NCI-H2107 (cell line): ENCODE results near the gene TNS3.

ENCODE experiments used
- DNase-seq: peaks from one replicate; lab custom pipeline; 2025; lab: John Stamatoyannopoulos, UW

TNS3 gene

DNA sequence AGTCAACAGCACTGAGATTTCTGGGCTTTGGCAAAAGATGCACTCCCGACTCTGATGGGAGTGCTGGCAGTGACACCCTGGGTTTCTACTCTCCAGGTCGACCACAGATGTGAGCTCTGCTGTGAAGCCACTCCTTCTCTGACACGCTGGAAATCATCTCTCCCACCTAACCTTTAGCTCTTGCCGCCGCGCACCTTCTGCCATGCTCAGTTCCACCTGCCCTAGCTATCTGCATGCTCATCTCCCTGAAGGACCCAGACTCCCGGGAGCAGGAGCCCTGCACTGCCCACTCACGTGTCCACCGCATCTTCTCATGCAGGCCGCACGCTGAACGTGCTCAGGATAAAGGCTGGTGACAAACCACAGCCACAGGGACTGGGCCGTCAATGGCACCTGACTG is 174.8 kb downstream of the TNS3 start:
- DNase-seq, result no peak

GRCh38 chr7:47406801-47407129 is 175.1 kb downstream of the TNS3 start:
- no peak for DNase-seq

- no peak for DNase-seq
Observed at GRCh38 chr7:47405921-47406800, 175.8 kb downstream of the TNS3 start.

DNA sequence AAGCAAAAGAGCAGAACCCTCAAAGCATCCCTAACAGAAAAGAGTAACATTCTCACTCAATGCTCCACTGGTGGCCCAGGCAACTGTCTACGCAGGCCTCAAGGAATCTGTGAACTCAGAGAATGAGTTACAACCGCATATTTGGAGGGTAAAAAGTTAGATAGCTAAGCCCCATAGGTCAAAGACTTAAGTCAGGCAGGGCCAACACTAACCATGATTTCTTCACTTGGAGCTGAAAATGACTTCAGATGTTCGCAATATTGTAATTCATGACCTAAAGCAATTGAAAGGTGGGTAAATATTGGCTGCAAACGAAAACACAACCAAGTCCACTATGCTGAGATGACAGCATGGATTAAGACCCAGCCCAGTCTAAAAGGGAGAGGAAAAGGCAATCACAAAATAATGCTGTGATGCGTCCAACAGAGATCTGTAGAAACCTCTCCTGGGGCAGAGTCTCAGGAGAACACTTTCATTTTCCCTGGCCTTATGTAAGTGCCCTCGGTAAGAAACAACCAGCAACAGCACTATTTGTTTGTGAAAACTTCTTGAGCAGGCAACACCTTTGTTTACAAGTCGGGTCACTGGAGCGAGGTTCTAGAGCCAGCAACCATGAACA is 176.5 kb downstream of the TNS3 start:
- no peak for DNase-seq

- no peak for DNase-seq
Observed at GRCh38 chr7:47404010-47404409, 177.9 kb downstream of the TNS3 start.

DNA sequence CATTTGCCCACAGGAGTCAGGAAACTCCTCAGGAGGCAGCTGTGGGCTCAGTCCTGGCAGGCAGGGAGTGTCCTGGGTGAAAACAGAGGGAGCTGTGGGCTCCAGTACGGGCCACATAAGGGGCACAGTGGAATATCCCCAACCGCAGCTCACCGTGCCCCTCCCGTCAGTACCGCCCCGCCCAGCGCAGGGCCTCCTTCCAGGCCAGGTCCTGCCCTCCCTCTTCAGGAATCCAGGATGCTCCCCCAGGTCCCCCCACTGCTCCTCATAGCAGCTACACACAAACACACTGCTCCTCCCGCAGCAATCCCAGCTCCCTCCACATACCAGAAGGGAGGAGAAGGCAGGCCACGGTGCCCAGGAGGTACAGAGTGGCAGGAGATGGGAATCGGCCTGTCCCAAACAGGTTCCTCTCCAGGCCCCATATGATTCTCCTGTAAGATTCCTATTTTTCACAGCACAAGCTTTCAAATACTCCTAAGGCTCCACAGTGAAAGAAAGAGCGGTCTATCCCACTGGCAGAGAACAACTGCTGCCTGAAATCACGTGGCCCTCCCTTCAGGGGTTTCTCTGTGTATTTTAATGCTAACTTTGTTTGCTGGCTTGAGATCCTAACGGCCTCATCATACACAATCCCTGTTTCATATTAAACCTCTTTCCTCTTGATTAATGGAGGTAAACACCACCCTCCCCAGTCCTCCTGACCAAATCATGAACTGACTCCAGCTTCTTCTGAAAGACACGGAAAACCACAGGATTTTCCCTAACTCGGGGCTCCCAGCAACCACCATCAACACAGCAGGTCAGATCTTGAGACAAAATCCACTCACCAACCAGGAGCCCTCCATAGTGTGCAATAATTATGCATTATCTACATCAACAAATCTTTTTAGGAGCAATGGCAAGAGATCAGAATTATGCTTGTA is 178.7 kb downstream of the TNS3 start:
- no peak for DNase-seq

DNA sequence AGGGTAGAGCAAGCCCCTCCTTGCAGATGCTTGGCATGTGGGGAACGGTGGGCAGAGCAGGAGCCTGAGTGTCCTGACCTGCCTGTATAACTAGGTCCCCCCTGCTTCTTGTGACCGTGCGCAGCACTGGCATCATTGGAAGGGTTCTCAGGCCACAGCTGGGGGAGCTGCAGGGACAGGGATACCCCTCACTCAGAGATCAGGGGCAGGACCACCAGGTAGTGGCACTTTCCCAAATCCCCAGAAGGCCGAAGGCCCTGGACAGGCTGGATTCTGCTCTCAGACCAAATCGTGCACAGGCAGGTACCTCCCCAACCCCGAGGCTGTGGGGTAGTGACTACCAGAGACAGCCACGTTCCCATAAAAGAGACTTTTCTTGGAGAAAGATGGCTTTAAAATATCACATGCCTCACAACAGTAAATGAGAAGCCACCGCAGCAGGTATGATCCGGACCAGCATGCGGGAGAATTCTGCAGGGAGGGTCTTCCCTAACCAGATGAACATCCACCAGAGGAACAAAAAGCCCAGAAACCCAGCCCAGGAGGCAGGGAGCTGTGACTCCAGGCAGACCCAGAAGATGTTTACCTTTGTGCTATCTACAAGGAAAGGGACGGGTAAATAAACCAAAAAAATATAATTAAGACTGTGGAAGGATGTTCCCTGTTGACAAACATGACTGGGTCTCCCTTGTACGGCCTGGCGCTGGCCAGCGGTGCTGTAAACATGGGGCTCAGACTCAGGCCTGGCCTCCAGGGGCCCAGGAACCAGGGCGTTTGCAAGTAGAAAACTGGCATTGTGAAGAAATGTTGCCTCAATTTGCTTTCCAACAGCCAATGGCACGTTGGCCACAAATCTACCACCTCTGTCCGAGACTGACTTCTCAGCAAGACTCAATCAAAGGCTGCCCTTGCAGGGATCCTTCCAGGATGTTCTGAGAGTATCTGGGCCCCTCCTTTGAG is 180.0 kb downstream of the TNS3 start:
- DNase-seq, result no peak

- no peak for DNase-seq
Observed at GRCh38 chr7:47400741-47401206, 181.1 kb downstream of the TNS3 start.

GRCh38 chr7:47400001-47400400 is 181.9 kb downstream of the TNS3 start:
- no peak for DNase-seq

GRCh38 chr7:47394751-47395252 is 187.1 kb downstream of the TNS3 start:
- no peak for DNase-seq

DNA sequence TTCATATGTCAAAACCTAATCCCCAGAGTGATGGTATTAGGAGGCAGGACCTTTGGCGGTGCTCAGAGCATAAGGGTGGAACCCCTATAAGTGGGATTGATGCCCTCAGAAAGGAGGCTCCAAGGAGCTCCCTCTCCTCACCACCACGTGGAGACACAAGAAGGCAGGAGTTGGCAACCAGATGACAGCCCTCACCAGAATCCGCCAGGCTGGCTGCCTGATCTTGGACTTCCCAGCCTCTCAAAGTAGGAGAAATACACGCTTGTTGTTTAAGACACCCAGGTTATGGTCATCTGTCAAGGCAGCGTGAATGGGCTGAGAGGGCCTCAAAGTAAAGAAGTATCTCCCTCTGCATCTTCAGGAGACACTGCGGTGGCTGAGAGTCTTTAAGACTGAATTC is 187.7 kb downstream of the TNS3 start:
- no peak for DNase-seq

GRCh38 chr7:47393406-47393805 is 188.5 kb downstream of the TNS3 start:
- no peak for DNase-seq

DNA sequence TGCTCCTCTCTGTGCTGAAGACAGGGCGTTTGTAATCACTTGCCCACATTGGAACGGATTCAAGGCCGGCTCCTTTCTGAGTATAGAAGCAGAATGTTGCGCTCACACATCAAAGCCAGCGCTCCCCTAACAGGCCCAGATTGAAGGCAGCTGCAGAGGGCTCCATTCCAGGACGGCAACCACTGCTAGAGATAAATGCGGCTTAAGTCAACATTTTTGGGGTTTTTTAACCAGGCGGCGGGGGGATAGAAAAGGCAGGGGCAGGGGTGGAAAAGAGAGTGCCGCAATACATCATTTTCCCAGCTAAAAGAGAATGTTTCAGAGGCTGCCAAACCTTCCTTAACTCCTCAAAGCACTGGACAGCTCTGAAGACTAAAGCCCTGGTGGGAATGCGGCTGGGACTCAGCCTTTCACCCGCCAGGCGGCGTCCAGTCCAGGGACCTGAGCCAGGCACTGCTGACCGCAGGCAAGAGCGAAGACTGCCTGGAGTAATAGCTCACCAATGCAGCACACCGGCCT is 189.6 kb downstream of the TNS3 start:
- no peak for DNase-seq

GRCh38 chr7:47391726-47392125 is 190.2 kb downstream of the TNS3 start:
- DNase-seq, result no peak

DNA sequence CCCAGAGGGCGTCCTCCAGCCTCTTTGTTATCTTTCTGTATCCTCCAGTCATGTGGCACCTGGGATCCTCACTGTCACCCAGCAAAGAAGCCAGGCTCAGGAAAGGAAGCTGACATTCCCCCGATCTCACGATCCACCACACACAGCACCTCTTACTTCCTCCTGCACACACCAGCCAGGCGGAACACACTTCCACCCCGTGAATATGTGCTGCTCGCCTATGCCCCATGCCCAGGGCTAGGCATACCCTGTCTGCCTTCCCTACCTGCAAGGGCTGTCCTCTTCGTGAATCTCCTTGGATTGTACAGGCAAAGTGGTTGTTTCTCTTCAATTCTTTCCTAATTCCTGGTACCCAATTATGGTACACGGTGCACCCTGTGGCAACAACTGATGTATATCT is 191.0 kb downstream of the TNS3 start:
- DNase-seq, result no peak

- no peak for DNase-seq
Observed at GRCh38 chr7:47389923-47390630, 191.8 kb downstream of the TNS3 start.

GRCh38 chr7:47389171-47389922 is 192.6 kb downstream of the TNS3 start:
- DNase-seq, result no peak

DNA sequence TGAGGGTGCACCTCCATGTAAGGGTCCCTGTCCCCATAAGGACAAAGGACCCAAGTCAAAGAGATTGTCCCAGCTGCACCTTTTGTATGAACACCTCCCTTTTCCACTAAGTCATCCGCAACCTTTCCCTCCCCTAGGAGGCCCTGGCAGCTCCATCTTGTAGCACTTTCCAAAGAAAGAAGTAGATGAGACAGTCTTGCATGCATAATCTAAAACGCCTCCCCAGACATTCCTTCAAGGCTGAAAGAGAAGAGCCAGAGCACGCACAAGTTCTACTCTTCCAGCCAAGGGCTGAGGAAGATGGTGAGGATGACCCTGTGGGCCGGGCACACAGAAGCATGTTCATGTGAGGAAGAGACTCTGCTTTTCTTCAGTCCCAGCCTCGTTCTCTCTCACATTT is 194.4 kb downstream of the TNS3 start:
- no peak for DNase-seq

GRCh38 chr7:47386273-47386835 is 195.6 kb downstream of the TNS3 start:
- no peak for DNase-seq
